Peyer's patch (tissue), 4 donors: ENCODE results near the gene SEC22B.

Source experiments
- POLR2A ChIP-seq, 2 donors: fragments of 450-650 bp; IDR thresholded peaks; one replicate each; pipeline ENCODE4 v1.5.1; 2017; ENCODE audit warnings: antibody characterized with exemption in 2 of 2, mild to moderate bottlenecking in 2 of 2, moderate library complexity in 2 of 2
- TF ChIP-seq, protein P1 (sequence below), 6 experiments: fragments of 450-650 bp in 4 of 6; fragments of 200-600 bp in 2 of 6; sonication (generic) in 1 of 6; IDR thresholded peaks; one replicate each; pipeline ENCODE4 v1.5.1; 2017 to 2019; ENCODE audit warnings: antibody characterized with exemption in 6 of 6, mild to moderate bottlenecking in 3 of 6, moderate library complexity in 1 of 6

GRCh38 chr1:120176092-120176855, at the start of gene SEC22B:
- TF ChIP-seq, protein P1, sequence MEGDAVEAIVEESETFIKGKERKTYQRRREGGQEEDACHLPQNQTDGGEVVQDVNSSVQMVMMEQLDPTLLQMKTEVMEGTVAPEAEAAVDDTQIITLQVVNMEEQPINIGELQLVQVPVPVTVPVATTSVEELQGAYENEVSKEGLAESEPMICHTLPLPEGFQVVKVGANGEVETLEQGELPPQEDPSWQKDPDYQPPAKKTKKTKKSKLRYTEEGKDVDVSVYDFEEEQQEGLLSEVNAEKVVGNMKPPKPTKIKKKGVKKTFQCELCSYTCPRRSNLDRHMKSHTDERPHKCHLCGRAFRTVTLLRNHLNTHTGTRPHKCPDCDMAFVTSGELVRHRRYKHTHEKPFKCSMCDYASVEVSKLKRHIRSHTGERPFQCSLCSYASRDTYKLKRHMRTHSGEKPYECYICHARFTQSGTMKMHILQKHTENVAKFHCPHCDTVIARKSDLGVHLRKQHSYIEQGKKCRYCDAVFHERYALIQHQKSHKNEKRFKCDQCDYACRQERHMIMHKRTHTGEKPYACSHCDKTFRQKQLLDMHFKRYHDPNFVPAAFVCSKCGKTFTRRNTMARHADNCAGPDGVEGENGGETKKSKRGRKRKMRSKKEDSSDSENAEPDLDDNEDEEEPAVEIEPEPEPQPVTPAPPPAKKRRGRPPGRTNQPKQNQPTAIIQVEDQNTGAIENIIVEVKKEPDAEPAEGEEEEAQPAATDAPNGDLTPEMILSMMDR (IDR thresholded peaks at IDR 0.05), result no peak
- TF ChIP-seq POLR2A (IDR thresholded peaks at IDR 0.05), result peak; percentile 90 to 96
